Measurements from ENCODE around the gene TMEM196. TPM values are rescaled to one million over a fixed set of nuclear protein-coding genes. Genes with fewer than 3 reads are reported as not detected.

TMEM196 gene
- total RNA-seq, 1 experiment from 2014 or later, result not detected

DNA sequence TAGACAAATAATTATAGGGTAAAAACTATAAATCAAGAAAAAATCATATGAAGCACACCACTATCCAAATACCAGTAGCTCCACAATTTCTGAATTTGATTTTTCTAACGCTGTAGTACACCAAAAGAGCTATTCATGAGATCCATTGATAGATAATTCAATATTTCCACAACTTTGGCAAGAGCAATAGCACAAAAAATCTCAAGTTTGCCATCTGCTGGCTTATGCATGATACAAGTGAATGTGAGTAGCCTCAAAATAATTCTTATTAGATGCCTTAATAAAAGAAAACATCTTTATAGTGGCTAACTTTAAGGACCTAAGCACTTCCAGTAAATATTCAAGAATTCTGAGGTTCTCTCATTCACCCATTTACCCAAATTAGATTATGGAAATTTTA, 2.2 kb upstream of the TMEM196 start:
- Histone ChIP-seq H2AFZ (ENCODE audit: low read length) (no peak overlapping the region), H3K27me3 (ENCODE audit: low read length) (no peaks in the 10 kb centered on the region), H3K36me3 (ENCODE audit: insufficient read depth, low read length) (no peaks in the 10 kb centered on the region), H3K4me2 (ENCODE audit: low read depth, low read length, poor library complexity, severe bottlenecking) (no peak overlapping the region), H3K9ac (ENCODE audit: low read length) (no peak overlapping the region), H3K4me3 (ENCODE audit: low read length) (no peak overlapping the region), H3K9me3 (ENCODE audit: low read length) (no peaks in the 10 kb centered on the region), H3K79me2 (ENCODE audit: low read length) (no peaks in the 10 kb centered on the region), H3K27ac (ENCODE audit: low read length) (no peak overlapping the region), H3K4me1 (ENCODE audit: low read length) (no peaks in the 10 kb centered on the region), H4K20me1 (ENCODE audit: insufficient read depth, low read depth, low read length) (no peaks in the 10 kb centered on the region), H3K9me2 (replicated peaks; ENCODE audit: insufficient read depth, low read length) (no peaks in the 10 kb centered on the region)
- no peak for DNase-seq

DNA sequence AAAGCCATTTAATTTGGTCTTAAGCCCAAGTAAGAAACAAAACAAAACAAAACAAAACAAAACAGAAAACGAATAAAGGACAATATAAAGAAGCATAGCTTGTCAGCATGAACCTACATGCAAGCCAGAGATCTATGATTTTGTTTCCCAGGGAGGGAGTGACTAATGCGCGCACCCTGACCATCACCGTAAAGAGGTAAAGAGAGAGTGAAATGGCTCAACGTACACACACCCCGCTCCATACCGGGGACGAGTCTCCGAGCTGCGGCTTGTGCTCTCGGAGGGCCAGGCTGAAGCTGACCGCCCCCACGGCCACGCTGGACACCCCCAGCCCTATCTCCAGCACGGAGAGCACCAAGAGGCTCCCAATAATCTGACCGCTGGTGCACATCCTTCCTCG, 1.1 kb downstream of the TMEM196 start:
- H3K4me3 ChIP-seq (ENCODE audit: low read length), result no peak overlapping the region
- H3K4me1 ChIP-seq (ENCODE audit: low read length), result no peaks in the 10 kb centered on the region
- H3K4me2 ChIP-seq (ENCODE audit: low read depth, low read length, poor library complexity, severe bottlenecking), result no peak overlapping the region
- H3K36me3 ChIP-seq (ENCODE audit: insufficient read depth, low read length), result no peaks in the 10 kb centered on the region
- H3K27me3 ChIP-seq (ENCODE audit: low read length), result no peaks in the 10 kb centered on the region
- no peak for DNase-seq
- H3K79me2 ChIP-seq (ENCODE audit: low read length), result no peaks in the 10 kb centered on the region
- H3K9me3 ChIP-seq (ENCODE audit: low read length), result no peaks in the 10 kb centered on the region
- H2AFZ ChIP-seq (ENCODE audit: low read length), result no peak overlapping the region
- no peaks in the 10 kb centered on the region for H4K20me1 ChIP-seq (ENCODE audit: insufficient read depth, low read depth, low read length)
- no peak overlapping the region for H3K27ac ChIP-seq (ENCODE audit: low read length)
- no peaks in the 10 kb centered on the region for H3K9me2 ChIP-seq (replicated peaks; ENCODE audit: insufficient read depth, low read length)
- no peak overlapping the region for H3K9ac ChIP-seq (ENCODE audit: low read length)

DNA sequence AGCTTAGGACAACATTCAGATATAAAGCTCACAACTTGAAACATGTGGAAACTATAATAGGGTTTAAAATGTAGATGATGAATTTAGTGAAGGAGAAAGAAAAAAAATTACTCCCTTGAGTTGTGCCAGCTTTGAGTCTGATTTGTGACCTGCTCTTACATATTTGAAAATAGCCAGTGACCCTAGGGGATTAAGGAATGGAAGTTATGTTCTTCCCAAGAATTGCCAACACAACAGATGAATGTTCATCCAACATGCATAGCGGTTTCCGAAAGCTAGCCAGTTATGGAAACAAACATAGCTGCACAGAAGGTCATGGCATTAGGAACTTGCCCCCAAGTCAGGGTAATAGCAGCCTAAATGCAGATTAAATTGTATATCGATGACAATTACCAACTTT, 10.8 kb downstream of the TMEM196 start:
- Histone ChIP-seq H3K9me3 (ENCODE audit: low read length) (no peaks in the 10 kb centered on the region), H3K27me3 (ENCODE audit: low read length) (no peaks in the 10 kb centered on the region), H3K9ac (ENCODE audit: low read length) (no peak overlapping the region), H4K20me1 (ENCODE audit: insufficient read depth, low read depth, low read length) (no peaks in the 10 kb centered on the region), H3K79me2 (ENCODE audit: low read length) (no peaks in the 10 kb centered on the region), H3K27ac (ENCODE audit: low read length) (no peak overlapping the region), H3K36me3 (ENCODE audit: insufficient read depth, low read length) (no peaks in the 10 kb centered on the region), H3K9me2 (replicated peaks; ENCODE audit: insufficient read depth, low read length) (no peaks in the 10 kb centered on the region), H2AFZ (ENCODE audit: low read length) (no peak overlapping the region), H3K4me3 (ENCODE audit: low read length) (no peak overlapping the region), H3K4me2 (ENCODE audit: low read depth, low read length, poor library complexity, severe bottlenecking) (no peak overlapping the region), H3K4me1 (ENCODE audit: low read length) (no peaks in the 10 kb centered on the region)
- no peak for DNase-seq

DNA sequence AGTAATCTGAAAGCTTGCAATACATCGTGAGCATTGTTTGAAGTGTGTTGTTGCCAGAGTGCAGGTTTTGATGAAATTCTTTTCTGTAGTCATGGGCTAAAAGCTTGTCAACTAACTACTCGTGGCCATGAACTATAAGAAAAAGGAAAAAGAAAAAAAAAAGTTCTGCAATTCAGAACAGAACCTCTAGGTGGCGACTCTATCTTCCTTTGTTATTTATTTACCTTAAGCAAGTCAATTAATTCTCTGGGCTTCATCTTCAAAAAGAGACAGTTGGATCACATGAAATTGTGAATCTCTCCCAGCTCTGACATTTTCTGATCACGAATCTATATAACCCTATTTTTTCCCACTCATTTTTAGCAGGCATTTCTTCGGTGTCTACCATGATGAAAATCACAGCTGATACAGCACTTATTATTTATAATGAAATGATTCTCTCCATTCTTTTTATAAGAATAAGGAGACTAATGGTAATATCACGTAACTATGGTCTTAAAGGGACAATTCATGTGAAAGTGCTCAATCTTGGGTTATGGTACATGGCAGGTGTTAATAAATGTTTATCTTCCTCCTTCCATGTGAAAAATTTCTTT, 18.8 kb downstream of the TMEM196 start:
- no peak overlapping the region for H3K9ac ChIP-seq (ENCODE audit: low read length)
- H3K4me2 ChIP-seq (ENCODE audit: low read depth, low read length, poor library complexity, severe bottlenecking), result no peak overlapping the region
- no peaks in the 10 kb centered on the region for H3K9me2 ChIP-seq (replicated peaks; ENCODE audit: insufficient read depth, low read length)
- no peak overlapping the region for H3K4me3 ChIP-seq (ENCODE audit: low read length)
- no peaks in the 10 kb centered on the region for H3K4me1 ChIP-seq (ENCODE audit: low read length)
- H3K79me2 ChIP-seq (ENCODE audit: low read length), result no peaks in the 10 kb centered on the region
- no peak overlapping the region for H3K27ac ChIP-seq (ENCODE audit: low read length)
- H2AFZ ChIP-seq (ENCODE audit: low read length), result no peak overlapping the region
- no peaks in the 10 kb centered on the region for H3K27me3 ChIP-seq (ENCODE audit: low read length)
- H3K36me3 ChIP-seq (ENCODE audit: insufficient read depth, low read length), result no peaks in the 10 kb centered on the region
- peak; percentile 82 for DNase-seq
- no peaks in the 10 kb centered on the region for H3K9me3 ChIP-seq (ENCODE audit: low read length)
- no peaks in the 10 kb centered on the region for H4K20me1 ChIP-seq (ENCODE audit: insufficient read depth, low read depth, low read length)

DNA sequence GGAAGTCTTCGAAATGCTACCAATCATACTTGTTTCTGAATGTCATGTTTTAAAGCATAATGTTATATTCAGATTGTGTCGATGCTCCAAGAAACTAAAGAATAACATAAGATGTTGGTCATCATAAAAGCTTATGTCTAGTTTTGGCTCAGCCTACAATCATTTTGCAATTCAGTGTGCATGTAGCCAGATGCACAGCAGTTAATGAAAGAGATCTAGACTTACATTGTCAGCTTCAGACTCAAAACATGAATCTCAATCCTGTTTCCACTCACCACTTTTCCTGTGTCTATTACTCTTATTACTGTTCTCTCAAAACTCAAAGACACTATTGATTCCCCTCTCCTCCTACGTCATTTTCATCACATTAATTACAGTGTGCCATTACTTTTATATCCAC, 21.4 kb downstream of the TMEM196 start:
- Histone ChIP-seq H3K4me3 (ENCODE audit: low read length) (no peak overlapping the region), H3K27ac (ENCODE audit: low read length) (no peak overlapping the region), H3K79me2 (ENCODE audit: low read length) (no peaks in the 10 kb centered on the region), H3K9me3 (ENCODE audit: low read length) (no peaks in the 10 kb centered on the region), H4K20me1 (ENCODE audit: insufficient read depth, low read depth, low read length) (no peaks in the 10 kb centered on the region), H3K27me3 (ENCODE audit: low read length) (no peaks in the 10 kb centered on the region), H3K9ac (ENCODE audit: low read length) (no peak overlapping the region), H3K36me3 (ENCODE audit: insufficient read depth, low read length) (no peaks in the 10 kb centered on the region), H3K4me2 (ENCODE audit: low read depth, low read length, poor library complexity, severe bottlenecking) (no peak overlapping the region), H3K9me2 (replicated peaks; ENCODE audit: insufficient read depth, low read length) (no peaks in the 10 kb centered on the region), H2AFZ (ENCODE audit: low read length) (no peak overlapping the region), H3K4me1 (ENCODE audit: low read length) (no peaks in the 10 kb centered on the region)
- DNase-seq, result no peak

DNA sequence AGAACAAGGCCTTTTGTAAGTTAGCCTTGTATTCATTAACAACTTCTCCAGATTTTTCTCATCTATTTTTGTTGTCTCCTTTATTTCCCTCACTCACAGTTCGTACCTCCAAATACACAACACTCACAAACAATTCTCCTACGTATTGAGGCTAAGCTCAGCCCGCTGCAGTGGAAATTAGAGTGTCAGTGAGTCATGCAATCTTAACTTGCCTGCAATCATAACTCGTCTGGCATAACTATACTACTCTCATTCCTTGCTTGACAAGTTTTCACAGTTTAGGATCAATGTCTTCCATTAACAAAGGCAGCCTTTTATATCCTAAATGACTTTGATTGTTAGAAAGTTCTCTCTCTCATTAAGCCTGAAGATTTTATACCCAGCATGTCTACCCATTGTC, 23.8 kb downstream of the TMEM196 start:
- Histone ChIP-seq H3K79me2 (ENCODE audit: low read length) (no peaks in the 10 kb centered on the region), H3K4me3 (ENCODE audit: low read length) (no peak overlapping the region), H3K4me1 (ENCODE audit: low read length) (no peaks in the 10 kb centered on the region), H3K27ac (ENCODE audit: low read length) (no peak overlapping the region), H4K20me1 (ENCODE audit: insufficient read depth, low read depth, low read length) (no peaks in the 10 kb centered on the region), H3K9me2 (replicated peaks; ENCODE audit: insufficient read depth, low read length) (no peaks in the 10 kb centered on the region), H3K36me3 (ENCODE audit: insufficient read depth, low read length) (no peaks in the 10 kb centered on the region), H2AFZ (ENCODE audit: low read length) (no peak overlapping the region), H3K9ac (ENCODE audit: low read length) (no peak overlapping the region), H3K4me2 (ENCODE audit: low read depth, low read length, poor library complexity, severe bottlenecking) (no peak overlapping the region), H3K9me3 (ENCODE audit: low read length) (no peaks in the 10 kb centered on the region), H3K27me3 (ENCODE audit: low read length) (no peaks in the 10 kb centered on the region)
- DNase-seq, result no peak

DNA sequence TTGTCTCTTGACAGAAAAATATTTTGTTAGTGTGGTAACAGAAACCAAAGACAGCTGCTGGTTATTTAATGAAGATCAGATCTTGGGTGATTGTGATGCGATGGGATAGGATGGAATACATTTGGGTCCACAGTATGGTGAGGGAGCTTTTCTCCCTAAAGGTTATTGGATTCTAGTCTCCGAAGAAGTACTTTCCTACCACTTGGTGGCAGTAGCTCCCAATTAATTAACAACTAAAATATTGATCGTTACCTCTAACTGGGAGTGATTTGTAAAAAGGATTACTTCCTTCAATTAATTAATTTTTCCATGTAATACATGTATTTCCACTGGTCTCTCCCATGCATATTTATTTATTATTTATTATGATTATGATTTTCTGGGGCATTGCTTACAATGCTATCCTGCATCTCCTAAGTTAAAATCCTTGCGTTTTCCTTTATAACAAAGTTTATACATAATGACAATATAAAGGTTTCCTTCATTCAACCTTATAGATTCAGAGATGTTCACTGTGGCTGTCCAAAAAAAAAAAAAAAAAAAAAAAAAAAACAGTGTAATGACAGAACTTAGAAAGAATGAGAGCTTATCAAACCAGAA, 25.6 kb downstream of the TMEM196 start:
- H3K9ac ChIP-seq (ENCODE audit: low read length), result no peak overlapping the region
- H3K4me3 ChIP-seq (ENCODE audit: low read length), result no peak overlapping the region
- H4K20me1 ChIP-seq (ENCODE audit: insufficient read depth, low read depth, low read length), result no peaks in the 10 kb centered on the region
- no peak overlapping the region for H3K4me2 ChIP-seq (ENCODE audit: low read depth, low read length, poor library complexity, severe bottlenecking)
- no peak overlapping the region for H3K27ac ChIP-seq (ENCODE audit: low read length)
- H3K4me1 ChIP-seq (ENCODE audit: low read length), result no peaks in the 10 kb centered on the region
- no peak overlapping the region for H2AFZ ChIP-seq (ENCODE audit: low read length)
- no peaks in the 10 kb centered on the region for H3K36me3 ChIP-seq (ENCODE audit: insufficient read depth, low read length)
- no peaks in the 10 kb centered on the region for H3K27me3 ChIP-seq (ENCODE audit: low read length)
- no peaks in the 10 kb centered on the region for H3K9me3 ChIP-seq (ENCODE audit: low read length)
- peak; percentile 70 for DNase-seq
- no peaks in the 10 kb centered on the region for H3K9me2 ChIP-seq (replicated peaks; ENCODE audit: insufficient read depth, low read length)
- H3K79me2 ChIP-seq (ENCODE audit: low read length), result no peaks in the 10 kb centered on the region

DNA sequence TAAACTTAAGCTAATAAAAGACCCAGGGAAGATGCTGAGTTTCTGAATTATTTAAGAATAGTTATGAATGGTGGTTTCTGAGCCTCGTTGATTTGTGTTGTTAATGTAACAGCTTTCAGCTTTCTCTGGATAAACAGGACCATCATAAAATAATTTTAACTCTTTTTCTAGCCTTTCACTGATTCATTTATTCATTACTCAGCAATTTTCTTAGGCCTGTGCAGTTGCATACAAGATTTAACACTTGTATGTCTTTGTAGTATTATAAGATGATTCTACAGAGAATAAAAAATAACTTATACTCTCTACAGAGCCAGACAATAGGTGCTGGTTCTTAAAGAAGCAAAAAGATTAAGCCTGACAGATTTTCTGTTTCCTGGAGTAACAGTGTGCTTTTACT, 29.3 kb downstream of the TMEM196 start:
- Histone ChIP-seq H3K36me3 (ENCODE audit: insufficient read depth, low read length) (no peaks in the 10 kb centered on the region), H3K9me2 (replicated peaks; ENCODE audit: insufficient read depth, low read length) (no peaks in the 10 kb centered on the region), H3K27me3 (ENCODE audit: low read length) (no peaks in the 10 kb centered on the region), H3K9me3 (ENCODE audit: low read length) (no peaks in the 10 kb centered on the region), H3K4me1 (ENCODE audit: low read length) (no peaks in the 10 kb centered on the region), H4K20me1 (ENCODE audit: insufficient read depth, low read depth, low read length) (no peaks in the 10 kb centered on the region), H3K4me3 (ENCODE audit: low read length) (no peak overlapping the region), H3K27ac (ENCODE audit: low read length) (no peak overlapping the region), H3K9ac (ENCODE audit: low read length) (no peak overlapping the region), H3K79me2 (ENCODE audit: low read length) (no peaks in the 10 kb centered on the region), H2AFZ (ENCODE audit: low read length) (no peak overlapping the region), H3K4me2 (ENCODE audit: low read depth, low read length, poor library complexity, severe bottlenecking) (no peak overlapping the region)
- DNase-seq, result no peak

All from Karpas-422 (cell line).